ENCODE results near the gene TRPV3. TPM values are rescaled to one million over a fixed set of nuclear protein-coding genes. Genes with fewer than 3 reads are reported as not detected.
"Not testable (repeated sequence)": the region's sequence is repeated elsewhere in the genome, so short reads cannot be mapped to it uniquely, and the experiment has no call there.

Gene TRPV3
- total RNA-seq, 1 donor from 2014 or later = 0.46 TPM

GRCh38 chr17:3519472-3519871, 38.1 kb downstream of the TRPV3 start:
- not testable (repeated sequence) for H3K36me3 Mint-ChIP-seq (ENCODE audit: low read depth); H3K27me3 Mint-ChIP-seq (ENCODE audit: low read depth)

GRCh38 chr17:3514873-3515272, 42.7 kb downstream of the TRPV3 start:
- intact Hi-C loops (cut with micrococcal nuclease) = no loop called here
- Mint-ChIP-seq H3K4me1 (ENCODE audit: low read depth) (no peaks in the 10 kb centered on the region), H3K36me3 (ENCODE audit: low read depth) (no peaks in the 10 kb centered on the region), H3K9me3 (no peaks in the 10 kb centered on the region), H3K27me3 (ENCODE audit: low read depth) (no peaks in the 10 kb centered on the region), H3K27ac (no peak overlapping the region), H3K4me3 (ENCODE audit: low read depth) (no peak overlapping the region)
- DNase-seq (ENCODE audit: low spot score) = no peak

More at GRCh38 chr17:3519472-3519871, 38.1 kb downstream of the TRPV3 start:
- intact Hi-C loops (cut with micrococcal nuclease); H3K4me1 Mint-ChIP-seq (ENCODE audit: low read depth); H3K27ac Mint-ChIP-seq; H3K4me3 Mint-ChIP-seq (ENCODE audit: low read depth); DNase-seq (ENCODE audit: low spot score); H3K9me3 Mint-ChIP-seq: not testable (repeated sequence)

DNA sequence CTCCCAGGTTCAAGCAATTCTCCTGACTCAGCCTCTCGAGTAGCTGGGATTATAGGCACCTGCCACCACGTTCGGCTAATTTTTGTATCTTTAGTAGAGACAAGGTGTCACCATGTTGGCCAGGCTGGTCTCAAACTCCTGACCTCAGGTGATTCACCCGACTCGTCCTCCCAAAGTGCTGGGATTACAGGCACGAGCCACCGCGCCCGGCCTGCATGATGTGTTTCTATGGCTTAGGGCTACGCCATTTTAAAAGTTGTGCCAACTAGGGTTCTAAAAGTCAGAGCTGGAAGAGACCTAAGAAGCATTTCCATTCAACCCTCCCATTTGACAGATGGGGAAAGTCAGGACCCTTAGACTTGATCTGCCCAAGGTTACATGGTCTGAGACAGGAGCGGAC, 43.4 kb downstream of the TRPV3 start:
- DNase-seq (ENCODE audit: low spot score); H3K36me3 Mint-ChIP-seq (ENCODE audit: low read depth); intact Hi-C loops (cut with micrococcal nuclease); H3K4me3 Mint-ChIP-seq (ENCODE audit: low read depth); H3K4me1 Mint-ChIP-seq (ENCODE audit: low read depth); H3K9me3 Mint-ChIP-seq; H3K27ac Mint-ChIP-seq; H3K27me3 Mint-ChIP-seq (ENCODE audit: low read depth): not testable (repeated sequence)

DNA sequence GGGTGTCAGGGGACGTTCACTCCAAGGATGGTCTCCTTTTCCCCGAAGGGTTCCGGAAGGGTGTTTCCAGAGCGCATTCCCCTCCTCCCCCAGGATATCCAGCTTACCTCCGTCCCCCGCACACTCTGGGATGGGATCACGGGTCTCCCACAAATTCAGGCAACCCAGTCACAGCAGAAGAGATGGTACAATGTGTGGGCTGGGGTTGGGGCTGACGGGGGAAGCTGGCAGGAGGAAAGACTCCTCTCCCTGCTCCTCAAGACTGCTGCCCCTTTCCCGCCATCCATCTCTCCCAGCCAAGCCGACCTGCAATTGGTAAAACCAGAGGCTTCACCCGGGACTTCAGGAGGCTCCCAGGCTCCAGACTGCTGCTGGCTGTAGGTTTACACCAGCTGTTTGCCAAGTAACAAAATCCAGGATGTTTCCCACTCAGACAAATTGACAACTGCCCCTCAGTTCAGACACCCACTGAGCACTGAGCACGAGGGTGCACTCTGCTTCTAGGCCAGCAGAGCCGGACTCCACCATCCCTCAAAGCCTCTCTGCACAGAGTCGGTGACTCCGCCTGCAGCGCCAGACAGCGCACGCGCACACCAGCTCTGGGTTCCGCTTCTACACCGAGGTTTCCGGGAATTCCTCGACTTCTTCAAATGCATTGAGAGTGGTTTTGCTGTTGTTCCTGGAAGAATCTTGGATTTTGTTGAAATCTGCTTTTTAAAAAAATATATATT, 44.1 kb downstream of the TRPV3 start:
- Mint-ChIP-seq H3K4me1 (ENCODE audit: low read depth) (no peaks in the 10 kb centered on the region), H3K36me3 (ENCODE audit: low read depth) (no peaks in the 10 kb centered on the region), H3K4me3 (ENCODE audit: low read depth) (no peak overlapping the region), H3K27ac (no peak overlapping the region), H3K27me3 (ENCODE audit: low read depth) (no peaks in the 10 kb centered on the region), H3K9me3 (no peaks in the 10 kb centered on the region)
- intact Hi-C loops (cut with micrococcal nuclease) = no loop called here
- no peak for DNase-seq (ENCODE audit: low spot score)

DNA sequence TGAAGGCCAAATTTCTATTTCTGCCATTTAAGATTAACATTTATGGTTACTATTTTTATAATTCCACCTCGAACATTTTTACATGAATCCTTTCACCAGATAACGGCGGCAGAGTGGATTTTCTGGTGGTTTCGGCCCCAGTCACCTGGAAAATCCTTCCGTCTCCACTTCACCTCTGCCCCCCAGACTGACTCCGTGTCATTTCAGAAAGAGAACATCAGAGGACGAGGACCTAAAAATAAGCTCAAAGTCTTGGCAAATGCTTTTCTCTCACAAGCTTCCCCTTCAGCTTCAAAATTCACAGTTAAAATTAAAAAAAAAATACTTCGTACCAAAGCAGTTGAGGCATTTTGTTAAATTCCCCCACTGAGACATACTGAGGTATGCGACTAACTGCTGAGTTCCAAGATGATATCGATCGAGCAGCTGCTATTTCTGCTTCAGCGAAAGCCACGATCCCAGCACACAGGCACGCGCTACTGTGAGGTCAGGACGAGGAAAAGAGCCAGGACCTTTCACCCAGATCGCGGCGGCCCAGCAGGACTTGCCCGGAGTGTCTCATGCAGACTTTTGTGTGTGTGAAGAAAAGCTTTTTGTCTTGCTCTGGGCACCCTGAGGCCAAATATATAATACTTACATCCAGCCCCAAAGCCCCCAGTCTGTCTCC, 45.0 kb downstream of the TRPV3 start:
- Mint-ChIP-seq H3K4me1 (ENCODE audit: low read depth) (no peaks in the 10 kb centered on the region), H3K36me3 (ENCODE audit: low read depth) (no peaks in the 10 kb centered on the region), H3K27ac (no peak overlapping the region), H3K27me3 (ENCODE audit: low read depth) (no peaks in the 10 kb centered on the region), H3K9me3 (no peaks in the 10 kb centered on the region), H3K4me3 (ENCODE audit: low read depth) (no peak overlapping the region)
- intact Hi-C loops (cut with micrococcal nuclease) = no loop called here
- no peak for DNase-seq (ENCODE audit: low spot score)

DNA sequence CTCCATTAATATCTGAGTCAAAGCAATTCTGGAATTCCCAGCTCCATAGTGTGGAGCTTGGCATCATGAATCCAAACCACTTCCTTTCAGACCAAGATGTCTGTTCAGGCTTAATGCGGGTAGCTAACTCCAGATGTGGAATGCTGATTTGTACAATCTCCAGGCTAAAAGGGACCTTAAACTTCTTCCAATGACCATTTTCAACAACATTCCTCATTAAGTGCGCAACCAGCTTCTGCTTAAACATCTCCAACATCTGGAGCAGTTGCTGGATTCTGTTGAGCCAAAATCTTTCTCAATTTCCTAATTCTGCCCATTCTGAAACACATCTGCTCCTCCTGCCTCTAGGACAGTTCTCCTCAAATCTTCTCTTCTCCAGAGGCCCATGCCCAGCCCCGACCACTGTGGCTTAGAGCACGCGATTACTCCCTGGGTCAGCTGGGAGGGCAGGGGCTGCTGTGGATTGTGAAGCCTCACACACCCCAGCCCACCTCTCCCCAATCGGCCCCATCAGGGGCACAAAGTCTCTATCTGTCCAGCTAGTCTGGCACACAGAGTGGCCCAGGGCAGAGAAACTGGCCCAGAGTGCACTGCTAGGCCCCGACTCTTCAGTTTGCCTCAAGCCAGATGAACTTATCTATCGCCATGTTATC, 45.6 kb downstream of the TRPV3 start:
- Mint-ChIP-seq H3K4me1 (ENCODE audit: low read depth) (no peaks in the 10 kb centered on the region), H3K27ac (no peak overlapping the region), H3K9me3 (no peaks in the 10 kb centered on the region), H3K27me3 (ENCODE audit: low read depth) (no peaks in the 10 kb centered on the region), H3K36me3 (ENCODE audit: low read depth) (no peaks in the 10 kb centered on the region), H3K4me3 (ENCODE audit: low read depth) (no peak overlapping the region)
- intact Hi-C loops (cut with micrococcal nuclease) = no loop called here
- no peak for DNase-seq (ENCODE audit: low spot score)

- Mint-ChIP-seq H3K27ac (no peak overlapping the region), H3K9me3 (no peaks in the 10 kb centered on the region), H3K36me3 (ENCODE audit: low read depth) (no peaks in the 10 kb centered on the region), H3K4me1 (ENCODE audit: low read depth) (no peaks in the 10 kb centered on the region), H3K4me3 (ENCODE audit: low read depth) (no peak overlapping the region), H3K27me3 (ENCODE audit: low read depth) (no peaks in the 10 kb centered on the region)
- intact Hi-C loops (cut with micrococcal nuclease) = no loop called here
- DNase-seq (ENCODE audit: low spot score) = no peak
Observed at GRCh38 chr17:3510090-3510489, 47.5 kb downstream of the TRPV3 start.

DNA sequence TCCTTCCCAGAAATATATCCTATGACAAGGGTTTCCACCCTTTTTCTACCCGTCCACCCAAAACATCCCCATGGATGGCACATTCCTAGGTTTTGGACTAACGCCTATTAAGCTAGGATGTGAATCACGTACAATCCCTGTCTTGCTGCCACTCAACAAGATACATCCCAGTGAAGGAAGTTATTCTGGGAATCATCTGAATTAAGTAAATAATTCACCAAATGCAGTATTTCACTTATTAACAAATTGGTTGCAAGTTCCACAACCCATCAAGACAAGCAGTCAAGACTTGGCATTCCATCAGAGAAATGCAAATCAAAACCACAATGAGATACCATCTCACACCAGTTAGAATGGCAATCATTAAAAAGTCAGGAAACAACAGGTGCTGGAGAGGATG, 49.7 kb downstream of the TRPV3 start:
- intact Hi-C loops (cut with micrococcal nuclease) = no loop called here
- DNase-seq (ENCODE audit: low spot score) = no peak
- Mint-ChIP-seq H3K4me1 (ENCODE audit: low read depth) (no peaks in the 10 kb centered on the region), H3K27ac (no peak overlapping the region), H3K36me3 (ENCODE audit: low read depth) (no peaks in the 10 kb centered on the region), H3K27me3 (ENCODE audit: low read depth) (no peaks in the 10 kb centered on the region), H3K9me3 (no peaks in the 10 kb centered on the region), H3K4me3 (ENCODE audit: low read depth) (no peak overlapping the region)

- Mint-ChIP-seq H3K9me3 (no peaks in the 10 kb centered on the region), H3K27me3 (ENCODE audit: low read depth) (no peaks in the 10 kb centered on the region), H3K4me1 (ENCODE audit: low read depth) (no peaks in the 10 kb centered on the region), H3K27ac (no peak overlapping the region), H3K36me3 (ENCODE audit: low read depth) (no peaks in the 10 kb centered on the region), H3K4me3 (ENCODE audit: low read depth) (no peak overlapping the region)
- intact Hi-C loops (cut with micrococcal nuclease) = no loop called here
- no peak for DNase-seq (ENCODE audit: low spot score)
Observed at GRCh38 chr17:3507071-3507470, 50.5 kb downstream of the TRPV3 start.

- intact Hi-C loops (cut with micrococcal nuclease) = no loop called here
- DNase-seq (ENCODE audit: low spot score) = no peak
- H3K9me3 Mint-ChIP-seq = no peaks in the 10 kb centered on the region
- H3K27ac Mint-ChIP-seq = no peak overlapping the region
- no peaks in the 10 kb centered on the region for H3K36me3 Mint-ChIP-seq (ENCODE audit: low read depth)
- no peaks in the 10 kb centered on the region for H3K27me3 Mint-ChIP-seq (ENCODE audit: low read depth)
- H3K4me1 Mint-ChIP-seq (ENCODE audit: low read depth) = no peaks in the 10 kb centered on the region
- no peak overlapping the region for H3K4me3 Mint-ChIP-seq (ENCODE audit: low read depth)
Observed at GRCh38 chr17:3506054-3506453, 51.6 kb downstream of the TRPV3 start.

- Mint-ChIP-seq H3K9me3 (no peaks in the 10 kb centered on the region), H3K36me3 (ENCODE audit: low read depth) (no peaks in the 10 kb centered on the region), H3K27me3 (ENCODE audit: low read depth) (no peaks in the 10 kb centered on the region), H3K27ac (no peak overlapping the region), H3K4me3 (ENCODE audit: low read depth) (no peak overlapping the region), H3K4me1 (ENCODE audit: low read depth) (no peaks in the 10 kb centered on the region)
- no peak for DNase-seq (ENCODE audit: low spot score)
- intact Hi-C loops (cut with micrococcal nuclease) = no loop called here
Observed at GRCh38 chr17:3505008-3505407, 52.6 kb downstream of the TRPV3 start.

DNA sequence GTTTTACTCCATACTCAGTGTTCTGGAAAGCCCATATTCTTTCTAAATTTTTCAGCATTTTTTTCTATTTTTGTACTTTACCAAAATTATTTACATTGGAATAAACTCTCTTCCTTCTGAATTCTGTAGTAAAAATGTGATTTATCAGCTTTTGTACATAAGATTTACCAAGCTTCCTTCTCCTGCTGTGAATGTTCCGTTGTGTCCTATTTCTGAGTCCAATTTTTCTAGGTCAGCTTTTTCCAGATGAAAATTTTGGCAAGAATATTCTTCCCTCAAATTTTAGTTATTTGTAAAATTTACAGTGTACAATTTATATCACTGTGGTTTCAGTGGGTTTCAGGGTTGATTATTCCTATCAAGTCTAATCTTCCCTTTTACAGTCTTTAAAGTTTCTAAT, 54.3 kb downstream of the TRPV3 start:
- intact Hi-C loops (cut with micrococcal nuclease) = no loop called here
- H3K36me3 Mint-ChIP-seq (ENCODE audit: low read depth) = no peaks in the 10 kb centered on the region
- H3K27me3 Mint-ChIP-seq (ENCODE audit: low read depth) = no peaks in the 10 kb centered on the region
- no peaks in the 10 kb centered on the region for H3K9me3 Mint-ChIP-seq
- H3K4me1 Mint-ChIP-seq (ENCODE audit: low read depth) = no peaks in the 10 kb centered on the region
- no peak overlapping the region for H3K27ac Mint-ChIP-seq
- no peak for DNase-seq (ENCODE audit: low spot score)
- H3K4me3 Mint-ChIP-seq (ENCODE audit: low read depth) = no peak overlapping the region

GRCh38 chr17:3502466-3502865, 55.1 kb downstream of the TRPV3 start:
- Mint-ChIP-seq H3K4me1 (ENCODE audit: low read depth) (no peaks in the 10 kb centered on the region), H3K4me3 (ENCODE audit: low read depth) (no peak overlapping the region), H3K27ac (no peak overlapping the region), H3K9me3 (no peaks in the 10 kb centered on the region), H3K27me3 (ENCODE audit: low read depth) (no peaks in the 10 kb centered on the region), H3K36me3 (ENCODE audit: low read depth) (no peaks in the 10 kb centered on the region)
- DNase-seq (ENCODE audit: low spot score) = no peak
- intact Hi-C loops (cut with micrococcal nuclease) = no loop called here
